NCI-H1105 (cell line): ENCODE data around the gene BBS2.
A peak's percentile ranks its signal among the peaks of the same experiment; 100 is the strongest.

Experiments
- DNase-seq: peaks from one replicate; lab custom pipeline; 2025; lab: John Stamatoyannopoulos, UW

BBS2 gene

DNA sequence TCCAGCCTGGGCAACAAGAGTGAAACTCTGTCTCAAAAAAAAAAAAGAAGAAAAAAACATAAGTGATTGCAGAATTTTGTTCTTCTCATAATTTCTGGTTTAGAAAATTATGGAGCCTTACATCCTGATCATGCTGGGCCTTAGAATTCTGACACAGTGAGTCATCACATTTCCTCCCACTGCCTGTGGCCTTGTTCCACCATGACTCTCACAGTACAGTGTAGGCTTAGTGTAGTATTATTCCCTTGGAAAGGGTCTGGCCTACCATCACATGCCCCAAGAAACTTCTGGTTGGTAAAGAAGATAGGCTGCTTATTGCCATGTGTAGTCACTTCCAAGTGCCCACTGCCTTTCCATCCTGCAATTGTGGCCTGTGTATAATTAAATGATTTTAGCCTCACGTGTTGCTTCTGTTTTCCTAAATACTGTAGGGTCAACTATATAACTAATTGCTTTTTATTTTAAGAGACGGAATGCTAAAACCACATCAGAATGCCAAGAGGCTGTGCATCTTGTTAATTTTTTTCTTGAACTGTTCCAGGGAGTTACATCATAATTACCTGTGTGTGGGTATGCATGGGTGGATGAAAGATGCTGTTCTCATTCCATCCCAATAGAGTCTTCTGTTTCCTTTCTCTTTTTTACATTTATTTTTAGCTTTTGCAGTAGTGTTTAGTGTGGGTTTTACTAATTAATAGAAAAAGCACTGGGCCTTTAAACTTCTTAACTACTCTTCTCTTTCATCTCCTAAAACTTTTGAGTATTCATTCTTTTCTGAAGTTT is 42.5 kb downstream of the BBS2 start:
- DNase-seq, result no peak

DNA sequence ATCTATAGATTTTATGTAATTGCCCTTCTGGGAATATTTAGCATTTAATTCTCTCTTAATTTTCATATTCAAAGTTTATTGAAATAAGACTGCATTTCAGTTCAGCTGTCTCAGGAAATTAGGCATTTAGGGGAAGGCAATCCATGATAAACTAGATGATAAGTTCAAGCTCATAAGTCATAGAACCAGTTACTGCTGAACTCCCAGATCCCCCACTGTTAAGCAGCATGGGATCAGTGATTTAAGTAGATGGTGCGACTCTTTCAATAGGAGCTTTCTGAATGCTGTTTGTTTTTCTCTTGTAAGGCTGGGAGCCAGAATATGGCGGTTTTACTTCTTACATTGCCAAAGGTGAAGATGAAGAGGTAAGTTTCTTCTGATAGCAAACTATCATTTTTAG is 44.6 kb downstream of the BBS2 start:
- no peak for DNase-seq

DNA sequence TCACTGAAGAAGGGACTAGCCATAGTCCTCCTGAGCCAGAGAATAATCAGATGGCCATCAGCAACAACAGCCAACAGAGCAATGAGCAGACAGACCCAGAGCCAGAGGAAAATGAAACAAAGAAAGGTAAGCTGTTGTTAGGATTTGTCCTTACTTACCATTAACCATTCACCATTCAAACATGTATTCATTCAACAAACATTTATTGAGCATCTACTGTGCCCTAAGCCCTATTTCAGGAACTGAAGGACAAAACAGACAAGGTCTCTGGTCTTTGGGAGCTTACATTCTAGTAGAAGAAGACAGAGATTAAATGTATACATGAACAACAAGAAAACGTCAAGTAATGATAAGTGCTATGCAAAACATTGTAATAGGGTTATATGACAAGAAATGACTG is 49.2 kb downstream of the BBS2 start:
- DNase-seq, result no peak

DNA sequence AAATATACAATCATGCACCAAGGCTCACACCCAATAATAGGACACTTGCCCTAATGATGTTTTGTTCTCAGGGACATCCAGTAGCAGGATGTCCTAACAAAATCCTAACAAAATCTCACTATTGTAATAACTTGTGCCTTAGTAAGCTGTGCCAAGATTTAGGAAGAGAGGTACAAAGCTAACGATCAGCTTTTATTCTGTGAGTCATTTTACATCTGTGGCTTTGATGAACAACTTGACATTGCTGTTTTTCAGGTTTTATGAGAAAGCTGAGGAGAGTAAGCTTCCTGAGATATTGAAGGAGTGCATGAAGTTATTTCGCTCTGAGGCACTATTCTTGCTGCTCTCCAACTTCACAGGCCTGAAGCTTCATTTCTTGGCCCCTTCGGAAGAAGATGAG is 49.6 kb downstream of the BBS2 start:
- DNase-seq, result no peak

DNA sequence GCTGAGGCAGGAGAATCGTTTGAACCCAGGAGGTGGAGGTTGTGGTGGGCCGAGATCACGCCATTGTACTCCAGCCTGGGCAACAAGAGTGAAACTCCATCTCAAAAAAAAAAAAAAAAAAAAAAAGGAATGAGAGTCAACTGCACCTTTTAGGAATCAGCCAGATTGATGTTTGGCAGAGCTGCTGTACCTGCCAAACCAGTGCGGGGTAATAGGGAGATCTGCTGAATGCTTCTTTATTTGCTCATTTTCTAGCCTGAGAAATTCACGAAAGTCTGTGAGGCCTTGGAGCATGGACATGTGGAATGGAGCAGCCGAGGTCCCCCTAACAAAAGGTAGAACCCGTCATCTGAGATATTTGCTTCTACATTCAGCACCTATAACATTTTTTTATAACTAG is 50.1 kb downstream of the BBS2 start:
- no peak for DNase-seq

DNA sequence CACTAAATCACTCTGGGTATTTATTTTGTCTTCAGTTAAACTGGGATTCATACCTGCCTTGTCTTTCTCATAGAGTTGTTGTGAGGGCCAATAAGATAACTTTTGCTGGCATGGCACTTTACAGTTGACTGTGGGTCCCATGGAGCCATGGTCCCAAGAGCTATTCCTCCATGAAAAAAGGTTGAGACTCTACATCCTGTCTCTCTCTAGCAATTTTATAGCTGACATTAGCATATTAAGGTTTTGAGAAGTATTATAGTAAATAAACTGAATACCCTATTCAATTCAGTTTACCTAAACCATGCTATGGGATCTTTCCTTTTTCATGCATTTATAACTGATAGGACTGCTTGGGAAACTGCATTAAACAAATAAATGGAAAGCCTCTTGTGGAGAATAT is 51.0 kb downstream of the BBS2 start:
- no peak for DNase-seq

DNA sequence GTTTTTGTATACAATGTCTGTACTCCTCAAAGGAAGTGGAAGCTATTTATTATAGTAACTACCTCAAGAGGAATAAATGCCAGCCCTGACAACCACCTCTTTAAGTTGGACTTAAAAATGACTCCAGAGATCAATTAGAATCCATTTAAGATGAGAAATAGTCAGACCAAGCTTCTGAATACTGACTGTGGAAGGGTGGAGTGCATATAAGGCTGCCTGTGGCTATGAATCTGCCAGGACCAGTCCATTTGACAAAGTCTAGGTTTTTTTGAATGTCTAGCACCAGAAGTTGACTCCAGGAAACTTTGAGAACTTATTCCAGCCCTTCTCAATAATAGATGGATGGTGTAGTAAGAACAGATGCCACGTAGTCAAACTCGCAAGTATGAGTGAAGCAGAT is 53.5 kb downstream of the BBS2 start:
- no peak for DNase-seq

DNA sequence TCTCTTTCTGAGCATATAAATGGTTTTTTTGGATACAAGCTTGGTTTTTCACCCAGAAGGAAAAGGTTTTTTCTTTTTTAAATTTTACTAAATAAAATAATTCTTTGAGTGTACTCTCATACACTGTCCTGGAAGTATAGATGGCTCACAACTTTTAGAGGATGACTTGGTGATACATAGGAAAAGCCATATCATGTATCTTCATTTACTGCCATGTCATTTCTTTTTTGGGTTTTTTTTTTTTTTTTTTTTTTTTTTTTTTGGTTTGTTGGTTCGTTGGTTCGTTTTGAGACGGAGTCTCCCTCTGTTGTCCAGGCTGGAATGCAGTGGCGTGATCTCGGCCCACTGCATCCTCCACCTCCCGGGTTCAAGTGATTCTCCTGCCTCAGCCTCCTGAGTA is 56.7 kb downstream of the BBS2 start:
- no peak for DNase-seq

DNA sequence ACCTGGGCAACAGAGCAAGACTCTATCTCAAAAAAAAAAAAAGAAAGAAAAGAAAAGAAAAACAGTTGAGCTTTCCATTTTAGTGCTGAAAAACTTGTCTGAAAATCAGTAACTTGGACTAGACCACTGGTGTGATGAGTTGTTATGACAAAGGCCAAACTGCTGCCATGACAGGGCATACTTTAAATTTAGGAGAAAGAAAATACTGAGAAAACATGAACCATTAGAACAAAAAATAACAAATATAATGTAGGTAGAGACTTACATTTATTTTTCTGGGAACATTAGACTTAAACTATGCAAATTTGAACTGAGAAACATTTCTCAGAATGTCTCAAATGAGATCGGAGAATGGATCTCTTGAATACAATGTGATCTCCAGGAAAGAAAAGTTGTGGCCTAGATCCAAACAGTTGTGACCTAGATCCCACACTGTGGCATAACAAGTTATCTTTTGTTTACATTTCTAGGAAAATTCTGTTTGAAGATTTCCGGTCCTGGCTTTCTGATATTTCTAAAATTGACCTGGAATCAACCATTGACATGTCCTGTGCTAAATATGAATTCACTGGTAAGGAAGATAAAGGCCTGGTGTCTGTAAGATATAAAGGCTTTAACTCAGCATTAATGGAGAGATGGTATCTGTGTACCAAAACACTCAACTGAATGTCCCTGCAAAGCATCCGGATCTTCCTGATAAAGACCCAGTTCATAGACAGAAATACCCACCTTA is 57.6 kb downstream of the BBS2 start:
- DNase-seq, result no peak

DNA sequence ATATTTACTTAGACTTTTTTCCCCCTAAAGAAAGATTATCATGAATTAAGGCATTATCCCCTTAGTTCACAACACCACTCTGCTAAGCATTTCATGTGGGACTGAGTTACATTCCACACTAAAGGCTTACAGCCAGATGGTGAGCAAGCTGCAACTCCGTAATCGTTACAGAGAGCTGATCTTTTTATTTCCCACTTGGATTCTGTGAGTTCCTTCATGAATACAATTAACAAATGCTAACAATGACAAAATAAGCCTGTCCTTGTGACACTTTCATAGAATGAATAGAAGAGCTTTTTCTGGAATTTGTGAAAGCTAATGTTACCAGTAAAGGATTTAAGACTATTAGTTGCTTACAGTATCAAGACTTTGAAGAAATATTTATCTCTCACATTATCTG is 59.7 kb downstream of the BBS2 start:
- DNase-seq, result no peak

DNA sequence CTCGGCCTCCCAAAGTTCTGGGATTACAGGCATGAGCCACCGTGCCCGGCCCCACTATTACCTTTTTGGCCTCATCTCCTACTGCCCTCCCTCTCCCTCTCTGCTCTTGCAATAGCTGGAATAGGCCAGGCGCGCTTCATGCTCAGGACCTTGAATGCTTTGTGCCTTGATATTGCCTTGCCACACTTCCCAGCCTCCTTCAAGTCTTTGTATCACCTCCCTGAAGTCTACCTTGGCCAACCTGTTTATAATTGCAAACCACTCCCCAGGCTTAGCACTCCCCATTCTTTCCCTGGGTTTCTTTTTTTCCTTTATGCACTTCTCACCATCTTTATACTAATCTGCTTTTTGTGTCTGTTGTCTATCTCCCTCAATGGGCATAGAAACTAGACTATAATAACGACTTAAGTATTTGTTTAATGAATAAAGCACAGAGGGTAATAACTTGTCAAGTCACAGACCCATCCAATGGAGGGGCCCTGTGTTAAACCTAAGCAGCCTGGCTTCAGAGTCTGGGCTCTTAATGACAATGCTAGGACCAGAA is 61.8 kb downstream of the BBS2 start:
- no peak for DNase-seq

DNA sequence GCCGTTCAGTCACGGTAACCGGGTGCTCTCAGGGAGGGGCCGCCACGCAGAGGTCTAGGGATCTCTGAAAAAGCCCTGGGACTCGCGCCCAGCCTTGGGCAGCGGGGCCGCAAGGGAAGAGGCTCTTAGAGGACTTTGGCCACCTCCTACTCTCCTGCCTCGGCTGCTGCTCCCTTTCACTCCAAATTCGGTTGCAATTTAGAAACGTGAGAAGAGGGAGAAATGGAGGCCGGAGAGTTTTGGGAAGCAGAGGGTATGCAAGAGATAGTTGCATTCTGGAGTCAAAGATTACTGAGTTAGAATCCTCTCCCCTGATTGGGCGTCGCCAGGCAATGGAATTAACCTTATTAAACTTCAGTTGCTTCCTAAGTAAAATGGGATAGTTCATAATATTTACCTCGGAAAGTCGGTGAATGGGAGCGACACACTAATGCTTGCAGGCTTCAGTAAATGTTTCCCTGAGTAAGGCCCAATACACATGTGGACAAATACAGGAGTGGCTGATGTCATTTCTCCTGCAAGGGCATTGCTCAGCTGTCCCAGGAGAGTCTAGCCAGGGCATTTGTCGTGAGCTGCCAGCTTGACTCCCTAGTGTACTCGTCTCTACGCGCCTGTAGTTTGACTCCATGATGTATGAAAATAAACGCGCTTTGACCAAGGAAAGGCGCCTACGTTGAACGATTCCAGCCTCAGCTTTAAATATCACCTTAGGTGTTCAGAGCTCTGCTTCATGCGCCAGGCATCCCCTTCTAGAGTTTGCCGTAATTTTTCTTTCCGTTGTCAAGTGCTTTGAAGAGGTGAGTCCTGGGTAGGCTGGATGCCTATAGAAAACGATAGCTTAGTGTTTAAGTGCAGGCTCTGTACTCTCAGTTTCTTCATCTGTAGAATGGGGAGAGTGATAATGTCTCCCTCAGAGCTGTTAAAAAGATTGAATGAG is 67.8 kb downstream of the BBS2 start:
- DNase-seq, result peak; percentile 68

DNA sequence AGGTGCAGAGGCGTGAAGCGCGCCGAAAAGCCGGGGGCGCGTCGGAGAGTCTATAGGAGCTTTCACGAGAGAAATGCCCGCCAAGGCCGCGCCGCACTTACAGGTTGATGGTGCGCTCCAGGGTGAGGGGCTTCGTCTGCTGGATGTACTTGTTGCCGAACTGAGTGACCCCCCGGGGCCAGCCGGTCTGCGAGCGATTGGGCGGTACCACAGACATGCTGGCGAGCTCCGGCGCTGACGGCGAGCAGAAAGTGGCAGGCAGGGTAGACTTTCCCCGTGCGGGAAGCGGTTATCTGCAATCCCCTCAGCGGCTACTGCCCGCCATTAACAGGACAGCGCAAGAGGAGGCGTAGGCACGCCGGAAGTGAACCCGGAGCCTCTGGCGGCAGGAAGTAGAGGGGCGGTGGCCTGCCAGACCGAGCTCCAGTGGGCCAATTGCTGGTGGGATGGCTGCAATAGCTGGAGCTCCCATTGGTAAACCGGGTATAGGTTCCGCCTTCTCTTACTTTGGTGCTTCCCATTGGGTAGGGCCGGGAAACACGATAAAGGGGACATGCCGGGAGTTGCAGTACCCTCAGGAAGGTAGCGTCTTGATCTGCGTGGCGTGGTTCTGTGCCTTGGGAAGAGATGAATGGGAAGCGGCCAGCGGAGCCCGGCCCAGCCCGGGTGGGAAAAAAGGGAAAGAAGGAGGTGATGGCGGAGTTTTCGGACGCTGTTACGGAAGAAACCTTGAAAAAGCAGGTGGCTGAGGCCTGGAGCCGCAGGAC is 68.7 kb downstream of the BBS2 start, which contains the start of the genes NUDT21 and OGFOD1:
TSS of gene NUDT21 (minus strand) at position 347 of the 767 bp plus-strand sequence. CDS start at position 217, 130 bp downstream.
TSS of gene OGFOD1 (plus strand) at position 569 of the 767 bp plus-strand sequence. CDS start at position 628, 59 bp downstream.
- peak; percentile 99 for DNase-seq

DNA sequence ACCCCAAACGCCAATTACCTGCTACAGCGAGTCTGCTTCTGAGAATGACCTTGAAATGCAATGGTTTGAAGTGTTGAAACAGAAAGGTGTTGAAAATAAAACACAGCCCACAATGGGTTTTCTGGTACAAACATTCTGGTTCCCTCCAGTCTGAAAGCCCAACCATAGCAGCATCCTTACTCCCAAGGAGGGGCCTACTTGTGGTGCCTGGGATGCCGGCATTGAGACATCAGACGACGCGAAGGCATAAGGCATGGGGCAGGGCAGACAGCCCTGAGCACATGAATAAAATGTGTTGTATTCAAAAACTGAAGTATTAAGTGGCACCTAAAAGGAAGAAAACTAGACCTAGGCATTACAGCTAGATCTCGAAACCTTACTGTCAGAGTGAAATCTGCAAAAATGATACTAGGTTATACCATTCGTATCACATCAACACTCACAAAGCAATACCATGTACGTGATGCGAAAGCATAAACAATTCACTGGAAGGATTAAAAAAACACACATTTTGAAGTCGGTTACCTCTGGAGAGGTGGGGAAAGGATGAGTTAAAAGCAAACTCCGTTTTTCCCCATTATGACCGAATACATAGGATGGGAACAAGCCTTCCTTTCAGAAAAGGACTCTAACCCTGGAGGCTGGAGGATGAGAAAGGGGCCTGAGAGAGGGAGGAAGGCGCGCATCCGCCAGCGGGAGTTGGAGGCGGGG is 69.4 kb downstream of the BBS2 start:
- DNase-seq, result no peak

DNA sequence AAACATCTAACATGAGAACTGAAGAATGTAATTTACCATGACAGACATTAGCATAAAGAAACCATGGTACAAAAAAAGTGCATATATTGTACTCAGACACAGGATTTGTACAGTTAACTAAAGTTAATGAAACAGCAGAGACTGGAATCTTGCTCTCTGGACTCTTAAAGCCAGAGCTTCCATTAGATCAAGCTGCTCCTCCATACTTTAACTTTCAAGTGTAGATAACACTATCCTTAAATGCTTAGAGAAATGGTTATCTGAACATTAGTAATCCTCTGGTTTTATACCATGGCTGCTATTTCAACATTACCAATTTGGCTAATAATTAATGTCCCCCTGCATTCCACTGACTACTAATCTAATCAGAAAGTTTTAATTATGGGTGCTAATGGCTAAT is 71.8 kb downstream of the BBS2 start:
- no peak for DNase-seq

DNA sequence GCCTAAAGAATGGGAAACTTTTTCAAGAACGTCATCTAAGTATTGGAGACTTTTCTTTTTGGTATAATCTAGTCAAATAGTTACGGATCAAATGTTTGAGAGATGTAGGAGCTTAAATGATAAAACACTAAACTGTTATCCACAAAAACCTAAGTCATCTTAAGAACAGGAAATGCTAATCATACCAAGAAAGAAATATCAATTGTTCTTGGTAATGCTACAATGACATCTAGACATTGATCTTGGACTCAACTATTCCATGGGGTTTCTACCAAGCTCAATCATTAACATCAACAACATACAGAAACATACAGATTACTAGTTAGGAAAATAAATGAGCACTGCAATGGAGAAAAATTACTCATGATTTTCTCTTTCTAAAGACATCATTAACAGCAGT is 72.5 kb downstream of the BBS2 start:
- no peak for DNase-seq

DNA sequence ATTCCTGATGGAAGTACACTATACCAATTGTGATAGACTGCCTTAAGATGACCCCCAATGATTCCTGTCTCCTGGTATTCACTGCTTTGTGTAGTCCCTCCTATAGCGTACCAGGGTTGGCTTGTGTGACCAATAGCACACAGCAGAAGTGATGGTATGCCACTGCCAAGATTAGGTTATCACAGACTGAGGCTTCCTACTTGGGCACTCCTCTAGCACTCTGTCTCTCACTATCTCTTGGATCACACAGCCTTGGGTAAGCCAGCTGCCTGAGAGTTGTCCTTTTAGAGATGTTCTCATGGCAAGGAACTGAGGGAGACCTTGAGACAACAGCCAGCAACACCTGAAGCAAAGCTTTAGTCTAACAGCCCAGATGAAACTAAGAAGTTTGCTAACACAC is 81.8 kb downstream of the BBS2 start:
- DNase-seq, result no peak

DNA sequence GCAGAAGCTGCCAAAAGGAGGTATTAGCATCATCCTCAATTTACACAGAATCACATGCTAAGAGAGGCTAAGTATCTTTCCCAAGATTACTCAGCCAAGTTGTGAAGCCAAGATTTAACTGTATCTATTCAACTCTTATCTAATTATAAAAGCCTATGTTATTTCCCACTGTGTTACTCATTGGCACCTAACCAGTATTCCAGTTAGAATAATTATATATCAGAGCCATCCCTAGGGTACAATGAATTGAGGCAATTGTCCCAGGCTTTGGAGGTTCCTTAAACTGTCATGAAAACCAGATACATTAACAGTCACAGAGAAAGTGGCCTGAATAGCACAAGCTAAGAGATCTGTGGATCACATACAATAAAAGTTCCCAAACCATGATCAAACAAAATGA is 83.6 kb downstream of the BBS2 start:
- no peak for DNase-seq
